GM12874 (cell line): ENCODE data around the gene TSPAN1.

Experiments
- TF ChIP-seq, protein P1 (sequence below): IDR thresholded peaks from 2 replicates; pipeline ENCODE4 v1.5.1; 2011; ENCODE audit warnings: low read depth, mild to moderate bottlenecking, control low read depth, low read length, moderate library complexity; ENCODE audit not compliant: insufficient read depth

Gene TSPAN1

DNA sequence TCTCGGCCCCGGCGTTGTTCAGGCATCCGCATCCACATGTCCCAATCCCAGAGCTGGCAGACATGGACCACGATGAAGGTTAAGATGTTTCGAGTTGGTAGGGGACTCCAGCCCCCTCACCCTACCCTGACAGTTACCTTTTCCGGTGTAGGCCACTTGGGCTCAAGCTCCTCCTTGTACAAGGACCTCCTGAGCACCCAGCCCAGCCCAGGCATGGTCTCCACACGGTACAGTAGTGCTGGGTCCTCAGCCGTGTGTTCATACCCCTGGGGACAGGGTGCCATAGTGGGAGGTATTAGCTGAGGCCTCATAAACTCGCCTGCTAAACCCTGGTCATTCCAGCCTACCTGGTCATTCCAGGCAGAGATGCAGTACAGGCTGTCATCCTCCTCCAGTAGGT lies 17.3 kb downstream of the TSPAN1 start:
- TF ChIP-seq, protein P1, sequence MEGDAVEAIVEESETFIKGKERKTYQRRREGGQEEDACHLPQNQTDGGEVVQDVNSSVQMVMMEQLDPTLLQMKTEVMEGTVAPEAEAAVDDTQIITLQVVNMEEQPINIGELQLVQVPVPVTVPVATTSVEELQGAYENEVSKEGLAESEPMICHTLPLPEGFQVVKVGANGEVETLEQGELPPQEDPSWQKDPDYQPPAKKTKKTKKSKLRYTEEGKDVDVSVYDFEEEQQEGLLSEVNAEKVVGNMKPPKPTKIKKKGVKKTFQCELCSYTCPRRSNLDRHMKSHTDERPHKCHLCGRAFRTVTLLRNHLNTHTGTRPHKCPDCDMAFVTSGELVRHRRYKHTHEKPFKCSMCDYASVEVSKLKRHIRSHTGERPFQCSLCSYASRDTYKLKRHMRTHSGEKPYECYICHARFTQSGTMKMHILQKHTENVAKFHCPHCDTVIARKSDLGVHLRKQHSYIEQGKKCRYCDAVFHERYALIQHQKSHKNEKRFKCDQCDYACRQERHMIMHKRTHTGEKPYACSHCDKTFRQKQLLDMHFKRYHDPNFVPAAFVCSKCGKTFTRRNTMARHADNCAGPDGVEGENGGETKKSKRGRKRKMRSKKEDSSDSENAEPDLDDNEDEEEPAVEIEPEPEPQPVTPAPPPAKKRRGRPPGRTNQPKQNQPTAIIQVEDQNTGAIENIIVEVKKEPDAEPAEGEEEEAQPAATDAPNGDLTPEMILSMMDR = no peak

DNA sequence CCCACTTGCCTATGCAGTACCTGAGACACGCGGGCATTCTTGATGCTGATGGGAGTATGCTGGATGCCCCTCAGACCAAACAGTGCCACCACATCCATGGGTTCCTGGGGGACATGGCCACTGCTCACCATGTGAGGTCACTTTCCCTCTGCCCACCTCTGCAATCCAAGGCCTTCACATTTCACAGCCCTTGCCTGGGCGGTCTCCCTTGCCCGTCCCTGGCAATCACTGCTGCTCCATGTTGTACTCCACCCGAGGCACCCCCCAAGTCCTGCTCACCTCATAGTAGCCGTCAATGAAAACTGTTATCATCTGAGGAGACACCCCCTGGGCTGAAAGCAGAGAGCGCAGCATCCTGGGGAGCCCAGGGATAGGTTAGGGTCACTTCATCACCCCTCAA lies 18.4 kb downstream of the TSPAN1 start:
- TF ChIP-seq, protein P1 = no peak

DNA sequence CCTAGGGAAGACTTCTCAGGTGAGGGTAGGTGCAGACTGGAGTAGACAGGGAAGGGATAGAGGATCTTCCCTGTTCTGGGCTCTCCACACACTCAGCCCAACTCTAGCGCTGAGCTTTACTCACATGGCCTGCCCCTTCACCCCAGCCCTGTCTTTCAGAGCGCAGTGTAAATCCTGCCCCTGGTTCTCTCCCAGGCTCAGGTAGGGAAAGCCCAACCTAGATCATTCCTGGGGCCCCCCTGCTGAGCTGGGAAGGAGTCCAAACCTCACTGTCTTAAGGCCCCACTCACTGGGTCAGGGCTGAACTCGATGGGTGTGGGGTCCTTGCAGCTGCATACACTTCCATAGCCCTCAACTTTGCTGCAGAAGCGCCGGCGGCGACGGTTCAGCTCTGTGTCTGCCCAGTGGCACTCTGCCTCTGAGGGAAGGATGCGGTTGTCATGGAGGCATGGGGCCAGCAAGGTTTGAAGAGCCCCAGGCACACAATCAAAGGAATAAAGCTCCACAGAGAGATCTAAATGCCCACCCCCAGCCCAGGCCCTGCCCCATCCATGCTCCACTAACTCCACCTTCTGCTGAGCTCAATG lies 19.2 kb downstream of the TSPAN1 start:
- TF ChIP-seq, protein P1 = no peak

DNA sequence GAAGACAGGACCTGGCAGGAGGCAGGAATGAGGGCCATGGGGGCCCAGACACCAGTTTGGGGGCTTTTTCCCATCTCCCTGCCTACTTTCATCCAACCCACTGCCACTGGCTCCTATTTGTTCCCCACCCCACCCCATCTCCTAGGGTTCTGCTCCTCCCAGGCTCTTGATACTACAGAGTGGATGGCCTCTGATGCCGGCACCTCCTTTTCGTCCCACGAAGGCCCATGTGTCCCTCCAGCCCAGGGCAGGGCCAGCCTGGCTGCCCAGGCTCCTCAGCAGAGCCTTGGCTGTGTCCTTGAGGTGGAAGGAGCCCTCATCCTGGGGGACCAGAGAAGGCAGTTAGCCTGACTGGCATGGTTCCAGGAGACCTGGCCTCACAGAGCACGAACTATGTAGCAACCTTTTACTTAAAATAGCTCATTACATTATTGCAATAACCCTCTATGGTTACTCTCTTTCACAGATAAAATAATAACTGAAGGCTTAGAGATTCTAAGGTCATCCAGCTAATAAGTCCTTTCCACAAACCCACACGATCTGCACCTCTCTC lies 19.8 kb downstream of the TSPAN1 start:
- TF ChIP-seq, protein P1 = no peak

DNA sequence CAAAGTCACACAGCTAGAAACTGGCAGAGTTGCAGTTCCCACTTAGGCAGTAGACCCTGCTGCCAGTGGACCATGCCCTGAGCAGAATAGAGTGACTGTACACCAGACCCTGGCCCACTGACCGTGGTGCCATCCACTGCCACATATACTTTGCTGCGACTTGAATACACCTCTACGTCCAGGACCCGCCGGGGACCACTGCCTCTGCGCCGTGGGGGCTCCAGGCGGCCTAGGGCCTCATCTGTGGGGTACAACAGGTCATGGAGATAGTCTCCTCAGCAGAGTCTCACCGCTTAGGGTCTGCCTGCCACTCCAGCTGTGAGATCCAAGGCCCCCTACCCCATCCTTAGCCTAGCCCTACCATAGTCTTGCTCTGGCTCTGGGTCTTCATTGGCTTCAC lies 21.7 kb downstream of the TSPAN1 start:
- TF ChIP-seq, protein P1 = no peak

DNA sequence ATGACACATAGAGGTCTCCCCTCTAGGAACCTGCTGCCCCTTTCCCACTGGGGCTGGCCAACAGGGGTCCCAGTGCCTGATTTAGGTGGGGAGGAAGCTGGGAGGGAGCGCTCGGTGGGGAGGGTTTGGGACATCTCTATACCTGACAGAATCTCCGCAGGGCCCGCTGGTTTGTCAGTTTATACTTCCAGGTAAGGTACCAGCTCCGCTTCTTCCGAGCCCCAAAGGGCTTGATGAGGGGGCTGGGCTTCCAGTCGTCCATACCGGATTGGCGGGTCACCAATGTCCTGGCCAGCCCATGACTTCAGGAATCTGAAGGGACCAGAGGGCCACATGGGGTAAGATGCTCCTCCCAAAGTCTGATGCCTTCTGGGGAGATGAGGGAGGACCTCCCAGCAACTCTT lies 22.7 kb downstream of the TSPAN1 start:
- TF ChIP-seq, protein P1 = no peak

GRCh38 chr1:46197964-46198811 lies 23.3 kb downstream of the TSPAN1 start, which contains the start of gene POMGNT1:
TSS of gene POMGNT1 (minus strand) at chr1:46198434. CDS start at chr1:46197821, 613 bp downstream.
- TF ChIP-seq, protein P1 = no peak
